Fibroblast of lung (primary cell): ENCODE results near the gene STYX. TPM values are rescaled to one million over a fixed set of nuclear protein-coding genes. Genes with fewer than 3 reads are reported as not detected.

ENCODE experiments used
- DNase-seq, 2 donors: peaks; one replicate each; pipeline versions ENCODE4 v3.0.0 to v3.0.0-alpha.2; 2010; ENCODE audit warnings: low read depth in 2 of 2
- H2AFZ ChIP-seq: 2 replicates; pipeline ENCODE4 v1.5.1; 2012; ENCODE audit warnings: low read length, control low read depth, inconsistent platforms
- H3K27ac ChIP-seq: 2 replicates; pipeline ENCODE4 v1.5.1; 2011; ENCODE audit warnings: low read length, control low read depth; ENCODE audit not compliant: insufficient read depth
- H3K27me3 ChIP-seq: 2 replicates; pipeline ENCODE4 v1.5.1; 2011; ENCODE audit warnings: mild to moderate bottlenecking, low read length; ENCODE audit not compliant: control insufficient read depth, insufficient read depth
- H3K36me3 ChIP-seq: 2 replicates; pipeline ENCODE4 v1.5.1; 2011; ENCODE audit warnings: low read length; ENCODE audit not compliant: control insufficient read depth, insufficient read depth
- H3K4me1 ChIP-seq: 2 replicates; pipeline ENCODE4 v1.5.1; 2011; ENCODE audit warnings: low read length; ENCODE audit not compliant: control insufficient read depth, insufficient read depth; ENCODE audit errors: extremely low read depth
- H3K4me2 ChIP-seq: 2 replicates; pipeline ENCODE4 v1.5.1; 2011; ENCODE audit warnings: low read length, control low read depth; ENCODE audit not compliant: insufficient read depth; ENCODE audit errors: extremely low read depth
- H3K4me3 ChIP-seq, 4 experiments: fragments of 200-600 bp in 1 of 4; sonication (generic) in 1 of 4; replicated peaks in 1 of 4; 2 replicates each; pipeline ENCODE4 v1.5.1; 2011 to 2016; ENCODE audit warnings: low read length in 4 of 4, low read depth in 3 of 4, mild to moderate bottlenecking in 3 of 4, control low read depth in 2 of 4, inconsistent platforms in 1 of 4, mixed read lengths in 1 of 4; ENCODE audit not compliant: insufficient read depth in 1 of 4; ENCODE audit errors: control extremely low read depth in 1 of 4
- H3K79me2 ChIP-seq: 2 replicates; pipeline ENCODE4 v1.5.1; 2012; ENCODE audit warnings: mild to moderate bottlenecking, low read length, inconsistent platforms; ENCODE audit not compliant: control insufficient read depth, insufficient read depth
- H3K9ac ChIP-seq: 2 replicates; pipeline ENCODE4 v1.5.1; 2011; ENCODE audit warnings: mild to moderate bottlenecking, low read length, control low read depth; ENCODE audit not compliant: insufficient read depth
- H3K9me3 ChIP-seq: 2 replicates; pipeline ENCODE4 v1.5.1; 2012; ENCODE audit warnings: low read depth, low read length; ENCODE audit not compliant: control insufficient read depth, insufficient read depth
- H4K20me1 ChIP-seq: 2 replicates; pipeline ENCODE4 v1.5.1; 2011; ENCODE audit warnings: low read length; ENCODE audit not compliant: control insufficient read depth, insufficient read depth; ENCODE audit errors: extremely low read depth
- CTCF ChIP-seq, 2 donors: IDR thresholded peaks in 1 of 2; conservative IDR thresholded peaks in 1 of 2; 1 replicate in 1 of 2; 2 replicates in 1 of 2; pipeline ENCODE4 v1.5.1; 2011 to 2012; ENCODE audit warnings: low read length in 2 of 2, control low read depth in 1 of 2, inconsistent platforms in 1 of 2, low read depth in 1 of 2, mild to moderate bottlenecking in 1 of 2
- EZH2 ChIP-seq: IDR thresholded peaks from 2 replicates; pipeline ENCODE4 v1.5.1; 2012; ENCODE audit warnings: low read length, control low read depth, mild to moderate bottlenecking; ENCODE audit errors: missing control alignments
- polyA plus RNA-seq, 2 donors: library from polyadenylated mRNA; depleted of rRNA in 1 of 2; stranded (reverse) in 1 of 2; unstranded in 1 of 2; fragments of >200 nt; gene quantifications; 2 replicates each; pipeline ENCODE4 v1.2.1, GENCODE V29; 2011 to 2012; ENCODE audit warnings: missing spikeins in 1 of 2
- total RNA-seq: library from RNA; depleted of rRNA; stranded (reverse); fragments of >200 nt; gene quantifications from 2 replicates; pipeline ENCODE4 v1.2.1, GENCODE V29; 2014

Gene STYX
- total and polyA plus RNA-seq, 2 donors (not counting 1 experiment from before 2014, with no cell fraction given) = 14.9 to 17.0 TPM

GRCh38 chr14:52806115-52806514 lies 76.1 kb downstream of the STYX start:
- Histone ChIP-seq H3K27ac (no peak overlapping the region), H3K4me1 (peaks cover 6% of the 10 kb centered on the region), H4K20me1 (no peaks in the 10 kb centered on the region), H3K9ac (no peak overlapping the region), H3K36me3 (no peaks in the 10 kb centered on the region), H3K4me3 (no peak overlapping the region), H3K4me2 (no peak overlapping the region), H3K27me3 (no peaks in the 10 kb centered on the region), H2AFZ (no peak overlapping the region), H3K9me3 (no peaks in the 10 kb centered on the region), H3K79me2 (no peaks in the 10 kb centered on the region)
- no peak for DNase-seq
- TF ChIP-seq CTCF (conservative IDR thresholded peaks at IDR 0.05 in 1 of 2, IDR thresholded peaks at IDR 0.05 in 1 of 2; ENCODE audit: low read depth in 1 of 2, low read length in 2 of 2) = no peak
- no peak for TF ChIP-seq EZH2

DNA sequence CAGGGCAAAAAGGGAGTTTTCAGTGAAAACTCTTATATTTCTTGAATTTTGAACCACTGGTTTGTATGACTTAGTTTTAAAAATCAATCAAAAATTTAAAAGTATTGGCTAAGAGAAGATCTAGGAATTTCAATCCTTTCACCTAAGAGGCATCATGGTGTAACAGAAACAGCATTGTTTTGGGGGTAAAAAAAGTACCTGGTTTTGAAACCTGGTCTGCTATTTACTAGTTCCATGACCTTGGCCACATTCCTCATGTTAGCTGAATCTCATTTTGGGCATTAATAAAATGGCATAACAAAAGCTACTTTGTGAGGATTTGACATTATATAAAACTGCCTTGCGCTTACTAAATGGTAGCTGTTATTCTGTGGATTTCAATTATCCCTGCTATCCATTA lies 78.1 kb downstream of the STYX start:
- H3K4me3 ChIP-seq = no peak overlapping the region
- no peaks in the 10 kb centered on the region for H4K20me1 ChIP-seq
- no peaks in the 10 kb centered on the region for H3K36me3 ChIP-seq
- H3K4me1 ChIP-seq = no peaks in the 10 kb centered on the region
- no peaks in the 10 kb centered on the region for H3K79me2 ChIP-seq
- no peak for DNase-seq
- no peak overlapping the region for H2AFZ ChIP-seq
- TF ChIP-seq EZH2 (no peak), CTCF (conservative IDR thresholded peaks at IDR 0.05 in 1 of 2, IDR thresholded peaks at IDR 0.05 in 1 of 2; ENCODE audit: low read depth in 1 of 2, low read length in 2 of 2) (no peak)
- H3K27me3 ChIP-seq = no peaks in the 10 kb centered on the region
- H3K9me3 ChIP-seq = no peaks in the 10 kb centered on the region
- H3K27ac ChIP-seq = no peak overlapping the region
- no peak overlapping the region for H3K4me2 ChIP-seq
- H3K9ac ChIP-seq = no peak overlapping the region

DNA sequence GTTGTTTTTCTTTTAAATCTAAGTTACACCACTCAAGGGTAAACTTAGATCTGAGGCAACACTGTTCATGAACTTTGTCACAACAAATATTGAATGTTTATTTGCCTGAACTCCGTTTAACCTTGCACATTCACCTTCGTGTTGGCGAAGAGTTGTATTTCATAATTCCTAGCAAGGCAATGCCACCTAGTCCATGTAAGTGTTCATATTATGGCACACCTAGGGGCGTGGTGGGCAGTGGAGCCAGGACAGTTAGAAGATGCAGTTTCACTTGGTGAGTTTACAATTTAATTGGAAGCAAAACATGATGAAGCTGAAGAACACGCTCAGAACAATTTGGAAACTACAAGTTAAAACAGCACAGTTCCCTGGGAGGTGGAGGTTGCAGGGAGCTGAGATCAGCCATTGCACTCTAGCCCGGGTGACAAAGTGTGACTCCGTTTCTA lies 91.9 kb downstream of the STYX start:
- Histone ChIP-seq H3K79me2 (no peaks in the 10 kb centered on the region), H3K36me3 (no peaks in the 10 kb centered on the region), H3K27ac (no peak overlapping the region), H3K4me3 (no peak overlapping the region), H3K4me1 (no peaks in the 10 kb centered on the region), H4K20me1 (no peaks in the 10 kb centered on the region), H3K4me2 (no peak overlapping the region), H3K9ac (no peak overlapping the region), H2AFZ (peak overlapping the region; percentile 29), H3K9me3 (no peaks in the 10 kb centered on the region), H3K27me3 (no peaks in the 10 kb centered on the region)
- no peak for DNase-seq
- TF ChIP-seq EZH2 (no peak), CTCF (conservative IDR thresholded peaks at IDR 0.05 in 1 of 2, IDR thresholded peaks at IDR 0.05 in 1 of 2; ENCODE audit: low read depth in 1 of 2, low read length in 2 of 2) (no peak)
